ENCODE results near the gene REL. TPM values are rescaled to one million over a fixed set of nuclear protein-coding genes. Genes with fewer than 3 reads are reported as not detected.

Gene REL
- total and polyA plus RNA-seq, 9 of the 15 experiments (the other 6 are each of a cell fraction or from before 2014, with no cell fraction given), result 0.63 to 8.6 (median 6.3) TPM

GRCh38 chr2:60899230-60899891, 18.0 kb downstream of the REL start (continued):
- TF ChIP-seq NCOA4 (IDR thresholded peaks at IDR 0.05; ENCODE audit: partially characterized antibody), result no peak
- TF ChIP-seq DDX20 (tag; IDR thresholded peaks at IDR 0.05; ENCODE audit: low read depth), result no peak
- TF ChIP-seq NR2C1 (IDR thresholded peaks at IDR 0.05), result no peak
- TF ChIP-seq NR2C1 (tag; IDR thresholded peaks at IDR 0.05), result no peak
- no peak for TF ChIP-seq CREB5 (CRISPR knock-in tag; IDR thresholded peaks at IDR 0.05)
- TF ChIP-seq ZNF79 (CRISPR knock-in tag; IDR thresholded peaks at IDR 0.05; ENCODE audit: low read depth), result no peak
- no peak for TF ChIP-seq ZNF445 (CRISPR knock-in tag; IDR thresholded peaks at IDR 0.05; ENCODE audit: low read depth)

- Histone ChIP-seq H3K79me2 (ENCODE audit: control insufficient read depth, insufficient read depth, low read length) (no peaks in the 10 kb centered on the region), H2AFZ (ENCODE audit: low read depth, low read length) (no peak overlapping the region), H3K9me3 (replicated peaks; ENCODE audit: control insufficient read depth, insufficient read depth, low read depth, low read length) (no peaks in the 10 kb centered on the region), H3K4me1 (replicated peaks in 1 of 2; ENCODE audit: control insufficient read depth in 2 of 2, insufficient read depth in 2 of 2, low read length in 2 of 2) (no peaks in the 10 kb centered on the region), H3K9me1 (ENCODE audit: control insufficient read depth, insufficient read depth, low read length) (no peaks in the 10 kb centered on the region), H3K27me3 (ENCODE audit: control insufficient read depth in 2 of 2, insufficient read depth in 2 of 2, low read length in 2 of 2) (no peaks in the 10 kb centered on the region), H3K4me2 (ENCODE audit: insufficient read depth, low read length) (no peak overlapping the region), H3K9ac (ENCODE audit: insufficient read depth in 1 of 2, low read depth in 2 of 2, low read length in 2 of 2) (no peak overlapping the region), H4K20me1 (replicated peaks; ENCODE audit: control insufficient read depth, insufficient read depth, low read length) (no peaks in the 10 kb centered on the region; the same call in 1 of the 2 replicates), H3K4me3 (no peak overlapping the region), H3K36me3 (ENCODE audit: control insufficient read depth, insufficient read depth, low read length) (peaks cover 64% of the 10 kb centered on the region), H3K27ac (ENCODE audit: extremely low read depth, low read depth, low read length) (no peak overlapping the region)
- ATAC-seq (no peak), FAIRE-seq (no peak), DNase-seq (ENCODE audit: extremely low read depth in 1 of 4, low spot score in 3 of 4) (no peak)
- intact Hi-C loops (cut with micrococcal nuclease) (no loop called here), in situ Hi-C loops (cut with MboI) (no loop called here)
- ChIA-PET CTCF (ENCODE audit: low intra/inter-chr PET ratio) (no interaction called here), POLR2A (no interaction called here)
- no TSS peak for BruUV-seq (replicated peaks)
- WGBS (ENCODE audit: insufficient coverage, low coverage, missing lambda C conversion rate), result 75% methylated on average over 1 of the region's 1 CpG
- TF ChIP-seq SNIP1 (IDR thresholded peaks at IDR 0.05; ENCODE audit: low read depth) (no peak), CHD7 (IDR thresholded peaks at IDR 0.05; ENCODE audit: low read depth, low read length) (no peak)
These were observed 18.5 kb downstream of the REL start for GRCh38 chr2:60899892-60900249.
